Measurements from ENCODE around the gene LDLRAD4.

LDLRAD4 gene

GRCh38 chr18:13574355-13574754 lies 355.8 kb downstream of the LDLRAD4 start:
- no peak for TF ChIP-seq CREB1 (IDR thresholded peaks at IDR 0.05; ENCODE audit: low read depth)

GRCh38 chr18:13574761-13575160 lies 356.2 kb downstream of the LDLRAD4 start:
- TF ChIP-seq RAD21 (IDR thresholded peaks at IDR 0.05; ENCODE audit: low read depth) (no peak), ZBTB7A (IDR thresholded peaks at IDR 0.05; ENCODE audit: low read depth) (no peak), NFIC (IDR thresholded peaks at IDR 0.05) (no peak), CEBPB (IDR thresholded peaks at IDR 0.05) (no peak), FOXM1 (IDR thresholded peaks at IDR 0.05; ENCODE audit: borderline replicate concordance, low read depth) (no peak), TEAD4 (IDR thresholded peaks at IDR 0.05) (no peak), USF1 (IDR thresholded peaks at IDR 0.05) (no peak)

- TF ChIP-seq CREB1 (IDR thresholded peaks at IDR 0.05; ENCODE audit: low read depth) = no peak
- TF ChIP-seq FOXM1 (IDR thresholded peaks at IDR 0.05; ENCODE audit: borderline replicate concordance, low read depth) = no peak
- TF ChIP-seq TCF12 (IDR thresholded peaks at IDR 0.05; ENCODE audit: low read depth) = no peak
- no peak for TF ChIP-seq EP300 (IDR thresholded peaks at IDR 0.05; ENCODE audit: borderline replicate concordance)
- no peak for TF ChIP-seq ZBTB7A (IDR thresholded peaks at IDR 0.05; ENCODE audit: low read depth)
- TF ChIP-seq, protein P1, sequence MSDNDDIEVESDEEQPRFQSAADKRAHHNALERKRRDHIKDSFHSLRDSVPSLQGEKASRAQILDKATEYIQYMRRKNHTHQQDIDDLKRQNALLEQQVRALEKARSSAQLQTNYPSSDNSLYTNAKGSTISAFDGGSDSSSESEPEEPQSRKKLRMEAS (IDR thresholded peaks at IDR 0.05) = no peak
- no peak for TF ChIP-seq USF1 (IDR thresholded peaks at IDR 0.05)
- no peak for TF ChIP-seq EGR1 (IDR thresholded peaks at IDR 0.05)
- TF ChIP-seq, protein P2, sequence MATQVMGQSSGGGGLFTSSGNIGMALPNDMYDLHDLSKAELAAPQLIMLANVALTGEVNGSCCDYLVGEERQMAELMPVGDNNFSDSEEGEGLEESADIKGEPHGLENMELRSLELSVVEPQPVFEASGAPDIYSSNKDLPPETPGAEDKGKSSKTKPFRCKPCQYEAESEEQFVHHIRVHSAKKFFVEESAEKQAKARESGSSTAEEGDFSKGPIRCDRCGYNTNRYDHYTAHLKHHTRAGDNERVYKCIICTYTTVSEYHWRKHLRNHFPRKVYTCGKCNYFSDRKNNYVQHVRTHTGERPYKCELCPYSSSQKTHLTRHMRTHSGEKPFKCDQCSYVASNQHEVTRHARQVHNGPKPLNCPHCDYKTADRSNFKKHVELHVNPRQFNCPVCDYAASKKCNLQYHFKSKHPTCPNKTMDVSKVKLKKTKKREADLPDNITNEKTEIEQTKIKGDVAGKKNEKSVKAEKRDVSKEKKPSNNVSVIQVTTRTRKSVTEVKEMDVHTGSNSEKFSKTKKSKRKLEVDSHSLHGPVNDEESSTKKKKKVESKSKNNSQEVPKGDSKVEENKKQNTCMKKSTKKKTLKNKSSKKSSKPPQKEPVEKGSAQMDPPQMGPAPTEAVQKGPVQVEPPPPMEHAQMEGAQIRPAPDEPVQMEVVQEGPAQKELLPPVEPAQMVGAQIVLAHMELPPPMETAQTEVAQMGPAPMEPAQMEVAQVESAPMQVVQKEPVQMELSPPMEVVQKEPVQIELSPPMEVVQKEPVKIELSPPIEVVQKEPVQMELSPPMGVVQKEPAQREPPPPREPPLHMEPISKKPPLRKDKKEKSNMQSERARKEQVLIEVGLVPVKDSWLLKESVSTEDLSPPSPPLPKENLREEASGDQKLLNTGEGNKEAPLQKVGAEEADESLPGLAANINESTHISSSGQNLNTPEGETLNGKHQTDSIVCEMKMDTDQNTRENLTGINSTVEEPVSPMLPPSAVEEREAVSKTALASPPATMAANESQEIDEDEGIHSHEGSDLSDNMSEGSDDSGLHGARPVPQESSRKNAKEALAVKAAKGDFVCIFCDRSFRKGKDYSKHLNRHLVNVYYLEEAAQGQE (IDR thresholded peaks at IDR 0.05; ENCODE audit: low read depth) = no peak
- TF ChIP-seq NFIC (IDR thresholded peaks at IDR 0.05) = no peak
- no peak for TF ChIP-seq TEAD4 (IDR thresholded peaks at IDR 0.05)
- no peak for TF ChIP-seq RAD21 (IDR thresholded peaks at IDR 0.05; ENCODE audit: low read depth)
- no peak for TF ChIP-seq TAF1 (IDR thresholded peaks at IDR 0.05; ENCODE audit: low read depth)
- no peak for TF ChIP-seq YY1 (IDR thresholded peaks at IDR 0.05; ENCODE audit: low read depth)
- no peak for TF ChIP-seq CEBPB (IDR thresholded peaks at IDR 0.05)
Observed at GRCh38 chr18:13576598-13576997, 358.0 kb downstream of the LDLRAD4 start.

DNA sequence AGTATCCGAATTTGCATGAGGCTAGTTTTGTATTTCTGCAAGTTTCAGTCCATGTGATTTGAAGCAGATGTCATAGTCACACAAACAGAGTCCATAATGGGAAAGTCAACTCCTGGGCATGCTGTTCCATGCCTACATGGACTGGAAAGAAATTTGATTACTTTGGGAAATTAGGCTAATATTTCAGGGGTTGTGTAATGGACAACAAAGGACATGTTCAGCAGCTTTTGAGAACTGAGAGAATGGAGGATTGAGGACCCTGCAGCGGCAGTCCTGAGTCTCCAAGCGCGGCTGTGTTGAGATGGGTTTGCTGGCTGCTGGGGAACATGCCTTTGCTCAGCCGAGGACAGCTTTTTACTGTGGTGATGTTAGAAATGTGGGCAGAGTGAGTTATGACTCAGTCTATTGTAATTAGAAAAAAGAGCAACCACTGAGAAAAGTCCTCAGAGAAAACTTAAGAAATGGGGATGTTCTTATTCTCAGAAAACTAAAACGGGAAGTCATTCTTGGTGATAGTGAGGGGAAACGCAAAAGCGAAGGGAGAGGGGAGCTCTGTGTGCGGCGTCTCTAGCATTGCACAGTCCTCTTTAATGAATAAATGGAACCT lies 358.6 kb downstream of the LDLRAD4 start:
- TF ChIP-seq YY1 (IDR thresholded peaks at IDR 0.05; ENCODE audit: low read depth) = no peak
- TF ChIP-seq RAD21 (IDR thresholded peaks at IDR 0.05; ENCODE audit: low read depth) = no peak
- no peak for TF ChIP-seq CREB1 (IDR thresholded peaks at IDR 0.05; ENCODE audit: low read depth)
- no peak for TF ChIP-seq NFIC (IDR thresholded peaks at IDR 0.05)
- no peak for TF ChIP-seq EP300 (IDR thresholded peaks at IDR 0.05; ENCODE audit: borderline replicate concordance)
- TF ChIP-seq TAF1 (IDR thresholded peaks at IDR 0.05; ENCODE audit: low read depth) = no peak
- TF ChIP-seq, protein P2 (IDR thresholded peaks at IDR 0.05; ENCODE audit: low read depth) = no peak
- no peak for TF ChIP-seq FOXM1 (IDR thresholded peaks at IDR 0.05; ENCODE audit: borderline replicate concordance, low read depth)
- no peak for TF ChIP-seq TEAD4 (IDR thresholded peaks at IDR 0.05)
- TF ChIP-seq, protein P1 (IDR thresholded peaks at IDR 0.05) = no peak
- TF ChIP-seq TCF12 (IDR thresholded peaks at IDR 0.05; ENCODE audit: low read depth) = no peak
- TF ChIP-seq EGR1 (IDR thresholded peaks at IDR 0.05) = no peak
- no peak for TF ChIP-seq CEBPB (IDR thresholded peaks at IDR 0.05)

GRCh38 chr18:13577781-13578180 lies 359.2 kb downstream of the LDLRAD4 start:
- TF ChIP-seq RAD21 (IDR thresholded peaks at IDR 0.05; ENCODE audit: low read depth) (no peak), TEAD4 (IDR thresholded peaks at IDR 0.05) (no peak), TCF12 (IDR thresholded peaks at IDR 0.05; ENCODE audit: low read depth) (no peak), NFIC (IDR thresholded peaks at IDR 0.05) (no peak), FOXM1 (IDR thresholded peaks at IDR 0.05; ENCODE audit: borderline replicate concordance, low read depth) (no peak), CREB1 (IDR thresholded peaks at IDR 0.05; ENCODE audit: low read depth) (no peak), ZBTB7A (IDR thresholded peaks at IDR 0.05; ENCODE audit: low read depth) (no peak), CEBPB (IDR thresholded peaks at IDR 0.05) (no peak), YY1 (IDR thresholded peaks at IDR 0.05; ENCODE audit: low read depth) (no peak), EGR1 (IDR thresholded peaks at IDR 0.05) (no peak), TAF1 (IDR thresholded peaks at IDR 0.05; ENCODE audit: low read depth) (no peak), EP300 (IDR thresholded peaks at IDR 0.05; ENCODE audit: borderline replicate concordance) (no peak), USF1 (IDR thresholded peaks at IDR 0.05) (no peak)
- TF ChIP-seq, protein P2 (IDR thresholded peaks at IDR 0.05; ENCODE audit: low read depth) = no peak
- TF ChIP-seq, protein P1 (IDR thresholded peaks at IDR 0.05) = no peak
